T-helper 1 cell (primary cell): ENCODE data around the gene AP1M2.
"Not testable (repeated sequence)": the region's sequence is repeated elsewhere in the genome, so short reads cannot be mapped to it uniquely, and the experiment has no call there.

Experiments
- DNase-seq, 5 donors: peaks; one replicate each; pipeline ENCODE4 v3.0.0-alpha.2; 2012 to 2020

The AP1M2 gene

GRCh38 chr19:10562609-10563008 is 24.5 kb downstream of the AP1M2 start:
- no peak for DNase-seq

GRCh38 chr19:10560154-10560553 is 27.0 kb downstream of the AP1M2 start:
- no peak for DNase-seq

GRCh38 chr19:10557603-10558197 is 29.4 kb downstream of the AP1M2 start:
- no peak for DNase-seq

- DNase-seq = no peak
These were observed 31.5 kb downstream of the AP1M2 start for GRCh38 chr19:10555610-10555973.

- no peak for DNase-seq
These were observed 32.1 kb downstream of the AP1M2 start for GRCh38 chr19:10554760-10555609.

- peak in 3 of 5 donors; percentile 39 to 80 (median 43) for DNase-seq
These were observed 33.1 kb downstream of the AP1M2 start for GRCh38 chr19:10553943-10554381.

- DNase-seq = no peak
These were observed 33.9 kb downstream of the AP1M2 start for GRCh38 chr19:10553087-10553667.

GRCh38 chr19:10552510-10553053 is 34.5 kb downstream of the AP1M2 start:
- no peak for DNase-seq

GRCh38 chr19:10551698-10552301 is 35.3 kb downstream of the AP1M2 start:
- DNase-seq = peak in 1 of 5 donors; percentile 50

- DNase-seq = not testable (repeated sequence)
These were observed 36.1 kb downstream of the AP1M2 start for GRCh38 chr19:10551006-10551405.

- no peak for DNase-seq
These were observed 36.8 kb downstream of the AP1M2 start for GRCh38 chr19:10550336-10550735.

GRCh38 chr19:10549733-10550132 is 37.4 kb downstream of the AP1M2 start:
- DNase-seq = no peak

- DNase-seq = no peak
These were observed 38.3 kb downstream of the AP1M2 start for GRCh38 chr19:10548746-10549276.

- no peak for DNase-seq
These were observed 40.3 kb downstream of the AP1M2 start for GRCh38 chr19:10546817-10547216.

- DNase-seq = no peak
These were observed 42.3 kb downstream of the AP1M2 start for GRCh38 chr19:10544753-10545251.

GRCh38 chr19:10544242-10544752 is 42.8 kb downstream of the AP1M2 start:
- no peak for DNase-seq

GRCh38 chr19:10543420-10544241 is 43.5 kb downstream of the AP1M2 start, which contains the start of gene ATG4D:
Gene ATG4D (plus strand): TSS chr19:10543904. CDS start chr19:10544091, 187 bp downstream.
- peak; percentile 71 to 82 (median 76) for DNase-seq

- no peak for DNase-seq
These were observed 44.1 kb downstream of the AP1M2 start for GRCh38 chr19:10543059-10543419.

- not testable (repeated sequence) for DNase-seq
These were observed 48.1 kb downstream of the AP1M2 start for GRCh38 chr19:10539016-10539415.

GRCh38 chr19:10538204-10538983 is 48.7 kb downstream of the AP1M2 start:
- no peak for DNase-seq

- DNase-seq = no peak
These were observed 49.4 kb downstream of the AP1M2 start for GRCh38 chr19:10537668-10538067.
